HEK293 (cell line): ENCODE measurements around the gene HAND2.

ENCODE experiments used
- CTCF ChIA-PET: fragments of 350-600 bp; formaldehyde crosslinking; extraction: SDS; loops from one replicate; lab custom pipeline; 2021; ENCODE audit warnings: antibody characterized with exemption; lab: Yijun Ruan, JAX
- POLR2A ChIA-PET: fragments of 300-600 bp; formaldehyde crosslinking; extraction: SDS; loops from one replicate; lab custom pipeline; 2020; ENCODE audit warnings: antibody characterized with exemption, inconsistent platforms; lab: Yijun Ruan, JAX
- H3K27ac ChIP-seq: fragments of 200-500 bp; sonication (Bioruptor generic); 2 replicates; pipeline ENCODE4 v1.5.1; 2014; ENCODE audit warnings: low read depth, low read length, control low read depth, inconsistent platforms; ENCODE audit errors: extremely low read depth
- H3K36me3 ChIP-seq, 2 experiments: fragments of 200-500 bp in 1 of 2; sonication (Bioruptor generic) in 1 of 2; 1 replicate in 1 of 2; 2 replicates in 1 of 2; pipeline ENCODE4 v1.5.1; 2014 to 2017; ENCODE audit warnings: inconsistent platforms in 2 of 2, low read length in 2 of 2; ENCODE audit not compliant: control insufficient read depth in 2 of 2, insufficient read depth in 1 of 2
- H3K4me1 ChIP-seq: fragments of 200-500 bp; sonication (Bioruptor generic); 2 replicates; pipeline ENCODE4 v1.5.1; 2014; ENCODE audit warnings: mild to moderate bottlenecking, low read length, inconsistent platforms; ENCODE audit not compliant: control insufficient read depth, insufficient read depth
- H3K4me3 ChIP-seq: 2 replicates; pipeline ENCODE4 v1.5.1; 2011; ENCODE audit warnings: low read depth, mild to moderate bottlenecking, control low read depth, low read length, moderate library complexity
- H3K9me3 ChIP-seq: fragments of 200-500 bp; sonication (Bioruptor generic); 2 replicates; pipeline ENCODE4 v1.5.1; 2014; ENCODE audit warnings: low read depth, low read length, inconsistent platforms; ENCODE audit not compliant: control insufficient read depth, insufficient read depth
- ATF2 ChIP-seq: fragments of 450-650 bp; formaldehyde crosslinking; IDR thresholded peaks from 2 replicates; pipeline ENCODE4 v1.5.1; 2016; ENCODE audit warnings: missing biosample characterization, missing genetic modification characterization, low read depth
- PBX3 ChIP-seq: sonication (generic); formaldehyde crosslinking; IDR thresholded peaks from 2 replicates; pipeline ENCODE4 v1.8.1; 2022; ENCODE audit warnings: mild to moderate bottlenecking, moderate library complexity, missing genetic modification reagents
- REST ChIP-seq: fragments of 450-650 bp; formaldehyde crosslinking; IDR thresholded peaks from 2 replicates; pipeline ENCODE4 v1.5.1; 2016; ENCODE audit warnings: missing biosample characterization, missing genetic modification characterization
- ZBTB10 ChIP-seq: fragments of 450-650 bp; formaldehyde crosslinking; IDR thresholded peaks from 2 replicates; pipeline ENCODE4 v1.5.1; 2016; ENCODE audit warnings: missing biosample characterization, missing genetic modification characterization
- ZIC2 ChIP-seq: fragments of 450-650 bp; formaldehyde crosslinking; IDR thresholded peaks from 2 replicates; pipeline ENCODE4 v1.5.1; 2016; ENCODE audit warnings: missing biosample characterization, missing genetic modification characterization
- ZNF157 ChIP-seq: fragments of 450-650 bp; formaldehyde crosslinking; IDR thresholded peaks from 2 replicates; pipeline ENCODE4 v1.5.1; 2016; ENCODE audit warnings: missing biosample characterization, missing genetic modification characterization
- ZNF169 ChIP-seq: fragments of 450-650 bp; formaldehyde crosslinking; IDR thresholded peaks from 2 replicates; pipeline ENCODE4 v1.5.1; 2016; ENCODE audit warnings: missing biosample characterization, missing genetic modification characterization
- ZNF174 ChIP-seq: fragments of 450-650 bp; formaldehyde crosslinking; IDR thresholded peaks from 2 replicates; pipeline ENCODE4 v1.5.0; 2017; ENCODE audit warnings: missing biosample characterization, mild to moderate bottlenecking, missing genetic modification characterization
- ZNF274 ChIP-seq, 2 experiments: fragments of 200-500 bp in 1 of 2; fragments of 450-650 bp in 1 of 2; sonication (Bioruptor generic) in 1 of 2; formaldehyde crosslinking in 1 of 2; IDR thresholded peaks; 2 replicates each; pipeline versions ENCODE4 v1.5.1 to v1.6.1; 2014 to 2016; ENCODE audit warnings: borderline replicate concordance in 1 of 2, inconsistent platforms in 1 of 2, low read length in 1 of 2, missing biosample characterization in 1 of 2, missing genetic modification characterization in 1 of 2
- ZNF302 ChIP-seq: fragments of 450-650 bp; formaldehyde crosslinking; IDR thresholded peaks from 2 replicates; pipeline ENCODE4 v1.5.1; 2016; ENCODE audit warnings: missing biosample characterization, missing genetic modification characterization, low read depth
- ZNF37A ChIP-seq: fragments of 450-650 bp; IDR thresholded peaks from 2 replicates; pipeline ENCODE4 v1.5.1; 2018; ENCODE audit warnings: missing biosample characterization, missing genetic modification characterization
- ZNF580 ChIP-seq: fragments of 450-650 bp; formaldehyde crosslinking; IDR thresholded peaks from 2 replicates; pipeline ENCODE4 v1.5.1; 2016; ENCODE audit warnings: missing biosample characterization, missing genetic modification characterization
- ZNF621 ChIP-seq: fragments of 450-650 bp; formaldehyde crosslinking; IDR thresholded peaks from 2 replicates; pipeline ENCODE4 v1.5.1; 2017; ENCODE audit warnings: missing biosample characterization, missing genetic modification characterization
- ZNF624 ChIP-seq: fragments of 450-650 bp; formaldehyde crosslinking; IDR thresholded peaks from 2 replicates; pipeline ENCODE4 v1.5.1; 2017; ENCODE audit warnings: missing biosample characterization, missing genetic modification characterization
- ZNF791 ChIP-seq: fragments of 450-650 bp; formaldehyde crosslinking; IDR thresholded peaks from 2 replicates; pipeline ENCODE4 v1.5.1; 2016; ENCODE audit warnings: missing biosample characterization, missing genetic modification characterization

HAND2 gene

GRCh38 chr4:173565281-173565680, 35.3 kb upstream of the HAND2 start (continued):
- TF ChIP-seq REST (tag by site-specific recombination) (no peak), ZNF580 (tag by site-specific recombination) (no peak), ZNF791 (no peak)

GRCh38 chr4:173564461-173564860, 34.4 kb upstream of the HAND2 start:
- H3K27ac ChIP-seq: no peak overlapping the region
- no peaks in the 10 kb centered on the region for H3K9me3 ChIP-seq
- H3K4me3 ChIP-seq: no peak overlapping the region
- H3K4me1 ChIP-seq: 0 out of 2 replicates have a peak, but pooled peaks cover 3% of the 10 kb centered on the region
- CTCF ChIA-PET: no interaction called here
- POLR2A ChIA-PET: no interaction called here
- no peaks in the 10 kb centered on the region for H3K36me3 ChIP-seq
- no peak for TF ChIP-seq ZNF157 (tag by site-specific recombination)
- TF ChIP-seq ZIC2 (tag by site-specific recombination): no peak
- no peak for TF ChIP-seq PBX3
- TF ChIP-seq ZBTB10 (tag by site-specific recombination): no peak
- TF ChIP-seq ATF2 (tag by site-specific recombination): no peak
- TF ChIP-seq ZNF302 (tag by site-specific recombination): no peak
- no peak for TF ChIP-seq ZNF621 (tag by site-specific recombination)
- no peak for TF ChIP-seq ZNF274 (IDR thresholded peaks at IDR 0.05; ENCODE audit: low read length)
- no peak for TF ChIP-seq ZNF274 (tag by site-specific recombination; IDR thresholded peaks at IDR 0.05; ENCODE audit: borderline replicate concordance)
- TF ChIP-seq ZNF174: no peak
- no peak for TF ChIP-seq ZNF169 (tag by site-specific recombination)
- TF ChIP-seq, all 188 proteins: peak for 0

- no peaks in the 10 kb centered on the region for H3K9me3 ChIP-seq
- no peak for TF ChIP-seq ZNF37A (tag by site-specific recombination)
- no peak for TF ChIP-seq ZNF624 (tag by site-specific recombination)
- no peak for TF ChIP-seq ZBTB10 (tag by site-specific recombination)
- no peaks in the 10 kb centered on the region for H3K36me3 ChIP-seq
- ChIA-PET POLR2A (interaction anchor here (1.2 kb wide), 1 partner anchor 226 kb away, joined by 3 read pairs; the partner anchor contains the start of gene HMGB2), CTCF (interaction anchor here (0.6 to 0.7 kb wide), 2 partner anchors 13 to 443 kb away, joined by 3 read pairs; no protein-coding TSS in a partner anchor)
- no peak overlapping the region for H3K27ac ChIP-seq
- H3K4me3 ChIP-seq: no peak overlapping the region
- H3K4me1 ChIP-seq: 0 out of 2 replicates have a peak, but pooled peaks cover 3% of the 10 kb centered on the region
These were observed 30.9 kb upstream of the HAND2 start for GRCh38 chr4:173560896-173561295.
